Measurements from ENCODE around the gene ZFR. TPM values are rescaled to one million over a fixed set of nuclear protein-coding genes. Genes with fewer than 3 reads are reported as not detected.
"Not testable (repeated sequence)": the region's sequence is repeated elsewhere in the genome, so short reads cannot be mapped to it uniquely, and the experiment has no call there.

Gene ZFR
- polyA plus RNA-seq, 3 donors = 29.8 to 81.8 (median 62.3) TPM

DNA sequence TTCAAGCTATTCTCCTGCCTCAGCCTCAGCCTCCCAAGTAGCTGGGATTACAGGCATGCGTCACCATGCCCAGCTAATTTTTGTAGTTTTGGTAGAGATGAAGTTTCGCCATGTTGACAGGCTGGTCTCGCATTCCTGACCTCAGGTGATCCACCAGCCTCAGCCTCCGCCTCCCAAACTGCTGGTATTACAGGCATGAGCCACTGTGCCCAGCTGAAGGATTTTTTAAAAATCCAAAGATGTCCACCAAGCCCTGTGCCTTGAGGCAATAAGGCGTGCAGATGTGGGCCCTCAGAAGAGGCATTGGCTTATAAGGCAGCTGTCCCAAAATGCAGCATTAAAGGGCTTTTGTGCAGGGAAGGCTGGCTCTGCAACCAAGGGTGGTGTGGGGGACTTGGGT is 10.3 kb upstream of the ZFR start:
- 97% methylated on average over 3 of the region's 5 CpGs for WGBS (ENCODE audit: insufficient coverage)
- H3K4me1 ChIP-seq (ENCODE audit: control insufficient read depth in 1 of 2, insufficient read depth in 2 of 2, low read length in 2 of 2) = no peaks in the 10 kb centered on the region
- H3K36me3 Mint-ChIP-seq = no peaks in the 10 kb centered on the region
- peaks cover 0 to 4% (median 0%) of the 10 kb centered on the region in 7 donors for H3K9me3 Mint-ChIP-seq
- no peak overlapping the region for H2AFZ ChIP-seq (ENCODE audit: insufficient read depth, low read depth, low read length, poor library complexity, severe bottlenecking)
- H3K4me3 Mint-ChIP-seq = no peak overlapping the region
- no peak for DNase-seq
- H3K4me2 ChIP-seq (replicated peaks; ENCODE audit: extremely low read depth, low read length, poor library complexity, severe bottlenecking) = no peak overlapping the region
- no peak overlapping the region for H3K9ac ChIP-seq (ENCODE audit: insufficient read depth, low read length, poor library complexity, severe bottlenecking)
- no peaks in the 10 kb centered on the region for H3K4me1 Mint-ChIP-seq
- no peaks in the 10 kb centered on the region for H4K20me1 ChIP-seq (ENCODE audit: insufficient read depth, low read length)
- H3K4me3 ChIP-seq (replicated peaks in 1 of 3; ENCODE audit: low read depth in 2 of 3, low read length in 3 of 3) = no peak overlapping the region
- no peak overlapping the region for H3K27ac Mint-ChIP-seq
- intact Hi-C loops (cut with micrococcal nuclease) = no loop called here
- peaks cover 0 to 5% of the 10 kb centered on the region in 2 donors for H3K9me3 ChIP-seq (replicated peaks in 1 of 2; ENCODE audit: control insufficient read depth in 1 of 2, insufficient read depth in 1 of 2, low read length in 2 of 2)
- H3K27me3 Mint-ChIP-seq (ENCODE audit: low read depth in 3 of 3) = peaks cover 0 to 3% (median 3%) of the 10 kb centered on the region in 3 donors
- no peak overlapping the region for H3K27ac ChIP-seq (ENCODE audit: low read depth in 1 of 2, low read length in 2 of 2)
- H3K36me3 ChIP-seq (replicated peaks in 1 of 2; ENCODE audit: control insufficient read depth in 1 of 2, insufficient read depth in 2 of 2, low read length in 2 of 2) = no peaks in the 10 kb centered on the region
- no peaks in the 10 kb centered on the region for H3K27me3 ChIP-seq (ENCODE audit: control insufficient read depth in 2 of 2, insufficient read depth in 2 of 2, low read length in 2 of 2)
- TF ChIP-seq CTCF (IDR thresholded peaks at IDR 0.05) = no peak
- no peaks in the 10 kb centered on the region for H3K79me2 ChIP-seq (ENCODE audit: insufficient read depth, low read length)

- H3K4me3 Mint-ChIP-seq = no peak overlapping the region
- Histone ChIP-seq H3K9me3 (replicated peaks in 1 of 2; ENCODE audit: control insufficient read depth in 1 of 2, insufficient read depth in 1 of 2, low read length in 2 of 2) (peaks cover 0 to 3% of the 10 kb centered on the region in 2 donors), H3K4me2 (replicated peaks; ENCODE audit: extremely low read depth, low read length, poor library complexity, severe bottlenecking) (no peak overlapping the region), H3K4me1 (ENCODE audit: control insufficient read depth in 1 of 2, insufficient read depth in 2 of 2, low read length in 2 of 2) (no peaks in the 10 kb centered on the region), H4K20me1 (ENCODE audit: insufficient read depth, low read length) (no peaks in the 10 kb centered on the region), H3K9ac (ENCODE audit: insufficient read depth, low read length, poor library complexity, severe bottlenecking) (no peak overlapping the region), H3K4me3 (replicated peaks in 1 of 3; ENCODE audit: low read depth in 2 of 3, low read length in 3 of 3) (no peak overlapping the region), H3K79me2 (ENCODE audit: insufficient read depth, low read length) (no peaks in the 10 kb centered on the region), H3K27ac (ENCODE audit: low read depth in 1 of 2, low read length in 2 of 2) (no peak overlapping the region), H3K36me3 (replicated peaks in 1 of 2; ENCODE audit: control insufficient read depth in 1 of 2, insufficient read depth in 2 of 2, low read length in 2 of 2) (no peaks in the 10 kb centered on the region), H3K27me3 (ENCODE audit: control insufficient read depth in 2 of 2, insufficient read depth in 2 of 2, low read length in 2 of 2) (no peaks in the 10 kb centered on the region), H2AFZ (ENCODE audit: insufficient read depth, low read depth, low read length, poor library complexity, severe bottlenecking) (no peak overlapping the region)
- intact Hi-C loops (cut with micrococcal nuclease) = no loop called here
- H3K27ac Mint-ChIP-seq = no peak overlapping the region
- WGBS (ENCODE audit: insufficient coverage) = 100% methylated on average over 2 of the region's 5 CpGs
- H3K27me3 Mint-ChIP-seq (ENCODE audit: low read depth in 3 of 3) = peaks cover 0 to 5% (median 3%) of the 10 kb centered on the region in 3 donors
- no peaks in the 10 kb centered on the region for H3K9me3 Mint-ChIP-seq
- H3K36me3 Mint-ChIP-seq = no peaks in the 10 kb centered on the region
- no peaks in the 10 kb centered on the region for H3K4me1 Mint-ChIP-seq
- DNase-seq = no peak
- no peak for TF ChIP-seq CTCF (IDR thresholded peaks at IDR 0.05)
Measured at GRCh38 chr5:32453916-32454315, 9.4 kb upstream of the ZFR start.

GRCh38 chr5:32452316-32452715 is 7.8 kb upstream of the ZFR start:
- WGBS (ENCODE audit: insufficient coverage) = 80% methylated on average over 1 of the region's 6 CpGs
- H3K27ac ChIP-seq (ENCODE audit: low read depth in 1 of 2, low read length in 2 of 2); H3K36me3 ChIP-seq (replicated peaks in 1 of 2; ENCODE audit: control insufficient read depth in 1 of 2, insufficient read depth in 2 of 2, low read length in 2 of 2); H3K27me3 Mint-ChIP-seq (ENCODE audit: low read depth in 3 of 3); H3K4me2 ChIP-seq (replicated peaks; ENCODE audit: extremely low read depth, low read length, poor library complexity, severe bottlenecking); H3K36me3 Mint-ChIP-seq; H3K4me1 Mint-ChIP-seq; H3K9ac ChIP-seq (ENCODE audit: insufficient read depth, low read length, poor library complexity, severe bottlenecking); intact Hi-C loops (cut with micrococcal nuclease); H3K4me3 ChIP-seq (replicated peaks in 1 of 3; ENCODE audit: low read depth in 2 of 3, low read length in 3 of 3); H3K4me1 ChIP-seq (ENCODE audit: control insufficient read depth in 1 of 2, insufficient read depth in 2 of 2, low read length in 2 of 2); H4K20me1 ChIP-seq (ENCODE audit: insufficient read depth, low read length); H3K4me3 Mint-ChIP-seq; H3K27me3 ChIP-seq (ENCODE audit: control insufficient read depth in 2 of 2, insufficient read depth in 2 of 2, low read length in 2 of 2); H3K27ac Mint-ChIP-seq; H3K79me2 ChIP-seq (ENCODE audit: insufficient read depth, low read length); DNase-seq; H3K9me3 ChIP-seq (replicated peaks in 1 of 2; ENCODE audit: control insufficient read depth in 1 of 2, insufficient read depth in 1 of 2, low read length in 2 of 2); H2AFZ ChIP-seq (ENCODE audit: insufficient read depth, low read depth, low read length, poor library complexity, severe bottlenecking); H3K9me3 Mint-ChIP-seq: not testable (repeated sequence)

All from CD14-positive monocyte (primary cell).